SJCRH30 (cell line): ENCODE data around the gene PSEN1. TPM values are rescaled to one million over a fixed set of nuclear protein-coding genes. Genes with fewer than 3 reads are reported as not detected.

ENCODE experiments used
- DNase-seq, 2 experiments: peaks; one replicate each; pipeline ENCODE4 v3.0.0-alpha.2; 2015 to 2020
- H3K27ac ChIP-seq: fragments of 250-450 bp; sonication (Bioruptor Pico); 2 replicates; pipeline ENCODE4 v1.5.1; 2020; ENCODE audit warnings: mild to moderate bottlenecking, moderate library complexity
- H3K27me3 ChIP-seq: fragments of 250-450 bp; sonication (Bioruptor Pico); 2 replicates; pipeline ENCODE4 v1.5.1; 2020; ENCODE audit warnings: mild to moderate bottlenecking, moderate library complexity
- H3K36me3 ChIP-seq: fragments of 250-450 bp; sonication (Bioruptor Pico); 2 replicates; pipeline ENCODE4 v1.5.1; 2020; ENCODE audit warnings: mild to moderate bottlenecking, moderate library complexity
- H3K4me1 ChIP-seq: fragments of 250-450 bp; sonication (Bioruptor Pico); 2 replicates; pipeline ENCODE4 v1.5.1; 2020; ENCODE audit warnings: mild to moderate bottlenecking, moderate library complexity
- H3K4me3 ChIP-seq: fragments of 250-450 bp; sonication (Bioruptor Pico); 2 replicates; pipeline ENCODE4 v1.5.1; 2020; ENCODE audit warnings: mild to moderate bottlenecking, moderate library complexity
- H3K9me3 ChIP-seq: fragments of 250-450 bp; sonication (Bioruptor Pico); replicated peaks from 2 replicates; pipeline ENCODE4 v1.5.1; 2020; ENCODE audit warnings: mild to moderate bottlenecking, moderate library complexity
- total RNA-seq: library from RNA; depleted of rRNA; stranded (reverse); fragments of >200 nt; shearing (Covaris generic); gene quantifications from 2 replicates; pipeline ENCODE4 v1.2.3, GENCODE V29; 2014

PSEN1 gene
- total RNA-seq, 1 experiment from 2014 or later = 25.7 TPM

DNA sequence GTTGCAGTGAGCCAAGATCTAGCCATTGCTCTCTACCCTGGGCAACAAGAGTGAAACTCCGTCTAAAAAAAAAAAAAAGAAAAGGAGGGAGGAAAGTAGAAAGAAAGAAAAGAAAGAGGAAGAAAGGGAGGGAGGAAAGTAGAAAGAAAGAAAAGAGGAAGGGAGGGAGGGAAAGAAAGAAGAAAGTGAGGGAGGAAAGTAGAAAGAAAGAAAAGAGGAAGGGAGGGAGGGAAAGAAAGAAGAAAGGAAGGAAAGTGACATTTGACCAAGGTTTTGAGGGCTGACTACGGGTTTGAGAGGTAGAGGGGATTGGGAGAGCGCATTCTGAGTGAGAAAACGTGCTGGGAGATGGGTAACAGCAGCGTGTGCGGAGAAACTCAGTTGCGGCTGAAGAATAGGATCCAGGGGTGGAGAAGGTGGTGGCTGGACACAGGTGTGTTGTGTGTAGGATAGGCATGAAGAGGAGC lies 100.5 kb downstream of the PSEN1 start:
- Histone ChIP-seq H3K27me3 (peaks cover 7% of the 10 kb centered on the region; the same call in 1 of the 2 replicates), H3K9me3 (no peaks in the 10 kb centered on the region), H3K4me1 (peaks cover 12% of the 10 kb centered on the region), H3K27ac (no peak overlapping the region), H3K4me3 (no peak overlapping the region), H3K36me3 (no peaks in the 10 kb centered on the region)
- no peak for DNase-seq

DNA sequence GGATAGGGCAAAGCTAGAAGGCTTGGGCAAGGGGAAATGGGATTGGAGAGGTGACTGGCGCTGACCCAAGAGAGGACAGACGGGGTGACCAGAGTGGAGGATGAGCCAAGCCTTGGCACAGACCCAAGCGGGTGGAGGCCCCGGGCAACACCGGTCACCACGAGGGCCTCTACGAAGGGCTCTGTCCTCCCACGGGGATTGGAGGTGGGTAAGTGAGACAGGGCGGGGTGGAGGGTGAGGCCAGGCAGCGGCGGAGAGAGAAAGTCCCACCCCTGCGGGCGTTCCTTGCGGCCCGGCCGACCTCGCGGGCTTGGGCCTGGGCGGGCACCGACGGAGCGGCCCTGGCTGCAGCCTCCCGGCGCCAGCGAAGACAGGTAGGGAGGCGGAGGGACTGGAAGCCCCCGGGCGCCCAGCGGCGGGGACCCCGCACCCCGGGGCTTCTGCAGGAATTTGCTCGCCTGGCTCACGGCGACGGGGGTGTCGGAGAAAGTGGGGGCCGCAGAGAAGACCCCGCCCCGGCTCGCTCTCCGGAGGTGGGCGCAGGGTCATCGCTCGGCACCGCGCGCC lies 101.0 kb downstream of the PSEN1 start, which contains the start of gene PAPLN:
PAPLN (plus strand) TSS at position 288 of the 567 bp plus-strand sequence. CDS start 2,273 bp downstream, outside the sequence.
- no peaks in the 10 kb centered on the region for H3K36me3 ChIP-seq
- H3K4me1 ChIP-seq = peaks cover 12% of the 10 kb centered on the region
- H3K27me3 ChIP-seq = peaks cover 7% of the 10 kb centered on the region; the same call in 1 of the 2 replicates
- H3K9me3 ChIP-seq = no peaks in the 10 kb centered on the region
- no peak within 1 kb of the TSS for H3K27ac ChIP-seq
- no peak within 1 kb of the TSS for H3K4me3 ChIP-seq
- DNase-seq = no peak

DNA sequence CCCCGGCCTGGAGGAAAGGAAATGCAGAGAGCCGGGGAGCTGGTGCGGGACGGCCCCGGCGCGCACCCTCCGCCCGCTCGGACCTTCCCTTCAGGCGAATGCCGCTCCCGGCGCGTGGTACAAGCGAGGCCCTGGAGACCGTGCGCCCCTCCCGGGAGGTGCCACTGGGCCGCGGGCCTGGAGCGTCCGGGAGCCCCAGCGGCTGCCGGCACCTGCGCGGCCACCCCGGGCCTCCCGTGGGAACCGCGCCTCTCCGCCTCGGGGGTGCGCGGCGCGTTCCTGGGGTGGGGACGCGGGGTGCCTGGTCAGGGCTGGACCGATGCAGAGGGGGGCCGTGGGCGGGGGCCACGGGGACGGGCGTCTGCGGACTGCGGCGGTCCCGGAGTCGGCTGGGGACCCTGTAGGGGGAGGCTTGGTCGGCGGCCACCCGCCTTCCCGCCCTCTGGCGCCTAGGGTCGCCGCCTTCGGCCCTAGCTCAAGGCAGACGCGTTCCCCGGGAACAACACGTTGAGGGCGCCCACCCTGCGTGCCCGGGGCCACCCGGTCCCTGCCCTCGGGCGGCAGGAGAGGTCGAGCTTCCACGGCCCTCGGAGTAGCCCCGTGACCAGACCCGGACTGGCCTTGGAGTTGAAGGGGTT lies 101.6 kb downstream of the PSEN1 start:
- Histone ChIP-seq H3K27ac (no peak overlapping the region), H3K4me3 (no peak overlapping the region), H3K4me1 (peaks cover 15% of the 10 kb centered on the region), H3K9me3 (no peaks in the 10 kb centered on the region), H3K36me3 (no peaks in the 10 kb centered on the region), H3K27me3 (peaks cover 7% of the 10 kb centered on the region; the same call in 1 of the 2 replicates)
- DNase-seq = no peak

DNA sequence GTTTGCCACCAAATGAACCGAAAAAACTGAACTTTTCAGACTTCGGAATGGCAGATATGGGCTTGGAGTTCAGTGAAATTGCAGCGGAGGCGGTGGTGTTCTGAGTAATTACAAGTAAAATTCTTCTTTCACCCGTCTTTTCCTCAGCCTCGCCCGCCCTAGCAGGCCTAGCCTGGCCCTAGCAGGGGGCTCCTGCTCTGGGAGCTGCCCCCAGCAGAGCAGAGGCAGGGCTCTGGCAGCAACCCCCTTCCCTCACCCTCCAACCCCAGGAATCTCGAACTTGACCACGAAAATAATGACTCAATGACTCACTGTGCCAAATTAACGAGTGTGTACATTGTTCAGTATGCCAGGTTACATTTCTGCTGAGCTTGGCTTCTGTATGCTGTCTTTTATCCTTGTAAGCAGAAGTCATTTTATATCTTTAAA lies 102.1 kb downstream of the PSEN1 start:
- Histone ChIP-seq H3K4me3 (no peak overlapping the region), H3K27ac (no peak overlapping the region), H3K27me3 (peaks cover 7% of the 10 kb centered on the region; the same call in 1 of the 2 replicates), H3K36me3 (no peaks in the 10 kb centered on the region), H3K9me3 (no peaks in the 10 kb centered on the region), H3K4me1 (peaks cover 15% of the 10 kb centered on the region)
- DNase-seq = peak; percentile 35 to 46

DNA sequence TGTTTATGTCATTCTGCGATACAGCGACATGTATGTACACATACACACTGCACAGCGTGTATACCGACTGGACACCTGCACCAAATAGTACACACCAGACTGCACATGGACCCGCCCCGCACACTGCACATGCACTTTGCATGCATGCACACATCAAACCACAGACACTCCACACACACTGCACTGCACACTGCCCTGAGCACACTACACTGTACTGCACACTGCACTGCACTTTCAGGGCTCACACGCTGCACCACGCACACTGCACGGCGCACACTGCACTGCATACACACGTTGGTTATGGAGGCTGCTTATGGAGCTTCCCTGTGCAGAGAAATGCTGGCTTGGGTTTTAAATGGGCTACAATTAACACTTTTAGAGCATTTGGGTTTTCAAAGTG lies 102.6 kb downstream of the PSEN1 start:
- no peaks in the 10 kb centered on the region for H3K9me3 ChIP-seq
- no peak for DNase-seq
- no peak overlapping the region for H3K4me3 ChIP-seq
- H3K4me1 ChIP-seq = peaks cover 15% of the 10 kb centered on the region
- peaks cover 7% of the 10 kb centered on the region; the same call in 1 of the 2 replicates for H3K27me3 ChIP-seq
- H3K27ac ChIP-seq = no peak overlapping the region
- no peaks in the 10 kb centered on the region for H3K36me3 ChIP-seq

DNA sequence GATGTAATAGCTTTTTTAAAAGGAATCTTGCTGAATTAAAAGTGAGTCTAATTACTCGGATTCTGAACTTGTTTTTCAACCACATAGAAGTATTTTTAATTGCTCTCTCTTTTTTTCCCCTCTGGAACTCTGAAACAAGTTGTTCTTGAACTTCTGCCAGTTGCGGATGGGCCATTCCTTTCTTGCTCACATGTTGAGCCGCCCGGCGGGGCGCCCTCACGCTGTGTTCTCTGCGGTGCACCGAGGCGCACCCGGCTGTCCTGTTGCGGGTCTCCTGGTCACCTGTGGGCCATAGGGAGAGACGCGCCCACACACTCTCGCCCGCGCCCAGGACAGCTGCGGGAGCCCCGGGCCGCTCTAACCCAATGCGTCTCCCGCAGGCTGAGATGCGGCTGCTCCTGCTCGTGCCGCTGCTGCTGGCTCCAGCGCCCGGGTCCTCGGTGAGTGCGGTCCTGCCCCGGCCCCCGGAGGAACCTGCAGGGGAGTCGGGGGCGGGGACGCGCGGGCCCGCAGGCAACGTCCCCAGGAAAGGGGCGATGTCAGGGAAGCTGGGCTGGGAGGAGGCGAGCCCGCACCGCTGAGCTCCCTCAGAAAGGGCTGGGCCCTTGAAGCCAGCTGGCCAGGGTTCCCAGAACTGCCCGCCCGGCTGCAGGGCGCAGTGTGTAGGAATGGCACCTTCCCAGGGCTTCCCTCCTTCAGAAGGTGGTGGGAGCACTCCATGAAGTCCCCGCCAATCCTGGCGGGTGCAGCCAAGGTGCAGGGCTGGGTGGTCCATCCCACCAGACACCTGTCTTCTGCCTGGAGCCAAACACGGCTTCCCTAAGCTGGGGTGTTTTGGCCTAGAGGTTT lies 103.3 kb downstream of the PSEN1 start:
- Histone ChIP-seq H3K36me3 (no peaks in the 10 kb centered on the region), H3K27ac (no peak overlapping the region), H3K9me3 (no peaks in the 10 kb centered on the region), H3K27me3 (peaks cover 7% of the 10 kb centered on the region; the same call in 1 of the 2 replicates), H3K4me1 (peaks cover 15% of the 10 kb centered on the region), H3K4me3 (peak overlapping the region; percentile 9; the same call in 1 of the 2 replicates)
- peak in 1 of 2 experiments; percentile 27 for DNase-seq

DNA sequence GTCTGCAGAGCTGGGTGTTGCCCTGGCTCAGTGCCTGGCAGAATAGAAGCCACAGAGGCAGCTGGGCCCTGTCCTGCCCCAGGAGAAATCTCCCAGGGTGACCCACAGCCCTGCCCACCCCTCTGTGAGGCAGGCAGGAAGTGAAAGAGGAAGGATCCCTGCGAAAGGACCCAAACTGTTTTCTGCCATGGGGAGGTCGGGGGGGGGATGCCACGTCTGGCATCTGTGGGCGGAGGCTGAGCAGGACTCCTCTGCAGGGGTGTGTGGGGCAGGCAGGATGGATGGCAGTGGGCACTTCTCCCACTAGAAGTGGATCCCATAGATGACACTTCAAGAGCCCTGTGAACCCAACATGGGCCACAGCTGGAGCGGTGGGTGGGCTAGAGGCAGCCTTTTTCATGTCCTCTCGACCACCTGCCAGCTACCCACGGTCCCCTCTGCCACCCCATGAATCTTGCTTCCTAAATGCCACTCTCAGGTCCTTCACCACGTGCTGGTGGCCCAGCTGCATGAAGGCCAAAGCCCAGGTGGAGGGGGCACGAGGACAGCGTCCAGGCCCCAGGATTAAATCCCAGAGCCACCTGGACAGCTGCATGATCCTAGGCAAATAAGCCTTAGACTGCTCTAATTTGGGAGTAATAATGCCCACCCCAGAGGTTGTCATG lies 104.6 kb downstream of the PSEN1 start:
- DNase-seq = no peak
- Histone ChIP-seq H3K27ac (no peak overlapping the region), H3K9me3 (no peaks in the 10 kb centered on the region), H3K4me1 (peaks cover 12% of the 10 kb centered on the region), H3K36me3 (no peaks in the 10 kb centered on the region), H3K4me3 (no peak overlapping the region), H3K27me3 (peaks cover 7% of the 10 kb centered on the region; the same call in 1 of the 2 replicates)

DNA sequence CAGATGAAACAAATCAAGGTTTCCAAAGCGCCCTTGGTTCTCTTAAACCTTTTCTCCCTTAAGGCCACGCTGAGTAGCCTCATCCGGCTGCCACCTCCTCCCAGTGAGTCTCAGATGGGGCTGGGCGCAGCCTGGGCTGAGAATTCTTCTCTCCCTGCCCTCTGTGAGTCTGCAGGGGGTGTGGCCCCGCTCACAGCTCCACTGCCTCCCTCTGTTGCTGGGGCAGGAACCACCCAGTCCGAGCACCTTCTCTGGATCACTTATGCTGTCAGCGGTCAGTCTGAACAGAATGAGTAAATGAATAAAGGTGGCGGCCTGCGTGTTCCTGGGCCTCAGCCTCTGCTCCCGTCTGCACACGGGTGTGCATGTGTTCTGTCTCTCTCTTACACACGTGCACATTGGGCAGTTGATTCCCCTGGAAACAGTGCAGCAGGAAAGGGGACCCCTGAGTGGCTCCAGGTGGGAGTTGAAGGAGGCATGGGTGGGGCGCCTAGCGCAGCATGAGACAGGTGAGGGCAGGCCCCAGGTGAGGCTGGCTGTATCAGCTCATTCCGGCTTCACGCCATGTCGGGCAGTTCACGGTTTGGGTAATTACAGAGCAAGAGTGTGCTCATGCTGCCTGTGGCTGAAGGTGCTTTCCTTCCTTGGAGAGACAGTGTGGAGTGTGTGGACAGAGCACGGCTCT lies 105.3 kb downstream of the PSEN1 start:
- no peak for DNase-seq
- H3K27me3 ChIP-seq = peaks cover 7% of the 10 kb centered on the region; the same call in 1 of the 2 replicates
- peaks cover 12% of the 10 kb centered on the region for H3K4me1 ChIP-seq
- H3K9me3 ChIP-seq = no peaks in the 10 kb centered on the region
- no peak overlapping the region for H3K27ac ChIP-seq
- H3K4me3 ChIP-seq = no peak overlapping the region
- H3K36me3 ChIP-seq = no peaks in the 10 kb centered on the region

DNA sequence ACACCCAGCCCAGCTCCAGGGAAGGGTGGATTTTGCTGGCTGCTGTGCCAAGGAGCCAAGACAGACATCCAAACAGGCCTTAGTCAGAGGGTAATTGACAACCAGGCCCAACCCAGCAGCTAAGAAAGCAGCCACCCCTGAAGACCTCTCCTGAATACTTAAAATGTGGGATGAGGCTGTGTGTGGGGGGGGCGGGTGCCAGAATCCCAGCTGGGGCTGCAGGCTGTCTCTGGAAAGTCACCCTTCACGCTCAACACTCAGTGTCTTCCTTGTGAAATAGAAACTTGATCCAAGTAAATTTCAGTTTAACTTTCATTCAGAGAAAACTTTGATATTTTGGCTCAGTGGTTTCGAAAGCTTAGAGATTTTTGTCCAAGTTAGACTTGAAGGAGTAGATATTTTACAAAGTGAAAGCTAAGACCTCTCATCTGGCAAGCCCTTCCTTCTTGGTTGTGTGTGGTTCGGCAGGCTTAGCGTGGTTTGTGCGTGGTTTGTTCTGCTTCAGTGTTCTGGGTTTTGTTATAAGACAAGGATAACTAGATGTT lies 106.1 kb downstream of the PSEN1 start:
- DNase-seq = no peak
- H3K27me3 ChIP-seq = peaks cover 7% of the 10 kb centered on the region; the same call in 1 of the 2 replicates

DNA sequence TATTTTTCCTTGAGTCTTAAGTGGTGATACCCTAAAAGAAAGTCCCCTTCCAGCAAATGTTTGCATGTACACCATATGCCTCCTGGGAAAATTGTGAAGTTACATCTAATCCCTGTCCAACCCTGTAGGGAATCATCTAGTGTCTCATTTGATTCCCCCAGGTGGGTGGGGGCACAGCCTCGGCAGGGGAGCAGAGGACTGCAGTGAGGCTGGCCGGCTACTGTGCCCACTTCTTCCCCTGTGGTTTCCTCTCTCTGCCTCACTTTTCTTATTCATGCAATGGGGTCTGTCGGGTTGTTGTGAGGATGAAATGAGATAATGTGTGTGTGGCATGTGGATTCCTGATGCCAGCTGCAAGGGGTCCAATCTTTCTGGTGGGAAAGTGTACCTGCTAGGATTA lies 107.0 kb downstream of the PSEN1 start:
- DNase-seq = no peak
- Histone ChIP-seq H3K4me3 (no peak overlapping the region), H3K4me1 (peaks cover 10% of the 10 kb centered on the region), H3K27me3 (peaks cover 7% of the 10 kb centered on the region; the same call in 1 of the 2 replicates), H3K9me3 (no peaks in the 10 kb centered on the region), H3K36me3 (no peaks in the 10 kb centered on the region), H3K27ac (no peak overlapping the region)

More for the DNA sequence above, 106.1 kb downstream of the PSEN1 start:
- Histone ChIP-seq H3K27ac (no peak overlapping the region), H3K36me3 (no peaks in the 10 kb centered on the region), H3K4me3 (no peak overlapping the region), H3K9me3 (no peaks in the 10 kb centered on the region), H3K4me1 (peaks cover 12% of the 10 kb centered on the region)

DNA sequence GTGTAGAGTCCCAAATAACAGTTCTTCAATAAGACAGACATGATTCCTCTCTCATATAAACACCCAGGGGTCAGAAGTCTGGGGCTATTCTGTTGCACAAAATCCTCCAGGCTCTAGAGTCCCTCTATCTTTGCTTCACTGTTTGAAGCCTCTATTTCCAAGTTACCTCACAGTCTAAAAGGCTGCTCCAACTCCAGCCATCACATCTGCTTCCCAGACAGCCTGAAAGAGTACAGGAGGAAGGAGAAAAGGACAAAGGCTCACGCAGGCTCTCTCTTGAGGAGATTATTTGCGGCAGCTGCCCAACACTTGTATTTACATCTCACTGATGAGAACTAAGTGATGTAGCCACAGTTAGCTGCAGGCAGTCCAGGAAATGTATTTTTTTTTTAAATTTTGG lies 107.4 kb downstream of the PSEN1 start:
- H3K4me3 ChIP-seq = no peak overlapping the region
- H3K4me1 ChIP-seq = peaks cover 7% of the 10 kb centered on the region
- peaks cover 7% of the 10 kb centered on the region; the same call in 1 of the 2 replicates for H3K27me3 ChIP-seq
- no peaks in the 10 kb centered on the region for H3K36me3 ChIP-seq
- no peak for DNase-seq
- no peaks in the 10 kb centered on the region for H3K9me3 ChIP-seq
- no peak overlapping the region for H3K27ac ChIP-seq

DNA sequence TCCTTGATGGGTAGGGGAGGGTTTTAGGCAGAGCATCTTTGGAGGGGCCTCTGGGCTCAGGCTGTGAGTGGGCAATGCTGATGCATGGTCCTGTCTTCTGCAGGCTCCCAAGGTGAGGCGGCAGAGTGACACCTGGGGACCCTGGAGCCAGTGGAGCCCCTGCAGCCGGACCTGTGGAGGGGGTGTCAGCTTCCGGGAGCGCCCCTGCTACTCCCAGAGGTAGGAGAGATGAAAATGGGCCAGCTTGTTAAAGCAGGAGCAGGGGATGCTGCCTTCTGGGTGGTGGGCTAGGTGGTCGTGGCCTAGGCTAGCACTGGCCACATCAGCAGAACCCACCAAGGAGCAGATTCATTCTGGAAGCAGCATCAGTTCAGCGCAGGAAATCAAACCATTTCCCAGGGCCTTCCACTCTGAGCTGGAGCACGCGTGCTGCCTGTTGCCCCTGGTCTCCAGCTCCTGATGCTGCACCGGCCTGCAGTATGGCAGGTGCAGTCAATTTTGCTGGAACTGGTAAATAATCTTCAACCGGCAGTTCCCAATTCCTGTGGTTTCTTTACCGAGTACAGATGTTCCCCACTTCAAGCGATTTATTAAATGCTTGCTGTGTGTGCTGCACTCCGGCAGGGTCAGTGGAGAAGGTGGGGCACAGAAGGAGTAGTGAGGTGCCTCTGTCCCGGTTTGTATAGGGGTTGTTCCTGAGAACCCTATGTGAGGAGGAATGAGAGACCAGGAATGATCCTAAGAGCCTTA lies 108.4 kb downstream of the PSEN1 start:
- Histone ChIP-seq H3K9me3 (no peaks in the 10 kb centered on the region), H3K4me1 (0 out of 2 replicates have a peak, but pooled peaks cover 4% of the 10 kb centered on the region), H3K36me3 (no peaks in the 10 kb centered on the region), H3K4me3 (no peak overlapping the region), H3K27ac (no peak overlapping the region), H3K27me3 (peaks cover under 1% of the 10 kb centered on the region; the same call in 1 of the 2 replicates)
- no peak for DNase-seq
